Suprapubic skin (tissue), 4 donors: ENCODE data around the gene FUT1. TPM values are rescaled to one million over a fixed set of nuclear protein-coding genes. Genes with fewer than 3 reads are reported as not detected.
"Not testable (repeated sequence)": the region's sequence is repeated elsewhere in the genome, so short reads cannot be mapped to it uniquely, and the experiment has no call there.

Experiments used
- DNase-seq, 2 donors: peaks; one replicate each; pipeline ENCODE4 v3.0.0-alpha.2; 2019; ENCODE audit warnings: low spot score in 2 of 2
- H3K27ac ChIP-seq: fragments of 200-600 bp; sonication (generic); one replicate; pipeline ENCODE4 v1.5.1; 2019
- H3K27me3 ChIP-seq: fragments of 200-600 bp; sonication (generic); one replicate; pipeline ENCODE4 v1.5.1; 2019
- H3K36me3 ChIP-seq: fragments of 200-600 bp; sonication (generic); one replicate; pipeline ENCODE4 v1.5.1; 2019
- H3K4me1 ChIP-seq: fragments of 200-600 bp; sonication (generic); one replicate; pipeline ENCODE4 v1.5.1; 2019
- H3K4me3 ChIP-seq: fragments of 200-600 bp; sonication (generic); one replicate; pipeline ENCODE4 v1.5.1; 2019; ENCODE audit warnings: mild to moderate bottlenecking
- H3K9me3 ChIP-seq: fragments of 200-600 bp; sonication (generic); one replicate; pipeline ENCODE4 v1.5.1; 2019
- CTCF ChIP-seq, 2 donors: fragments of 200-600 bp in 1 of 2; fragments of 450-650 bp in 1 of 2; sonication (generic) in 1 of 2; IDR thresholded peaks; one replicate each; pipeline ENCODE4 v1.5.1; 2016 to 2019; ENCODE audit warnings: antibody characterized with exemption in 2 of 2, mild to moderate bottlenecking in 1 of 2, moderate library complexity in 1 of 2
- EP300 ChIP-seq: sonication (generic); formaldehyde crosslinking; IDR thresholded peaks from one replicate; pipeline ENCODE4 v1.6.1; 2017; ENCODE audit warnings: antibody characterized with exemption
- POLR2A ChIP-seq, 2 donors: fragments of 450-650 bp; IDR thresholded peaks; one replicate each; pipeline ENCODE4 v1.6.1; 2017; ENCODE audit warnings: antibody characterized with exemption in 2 of 2, mild to moderate bottlenecking in 2 of 2, moderate library complexity in 2 of 2
- POLR2AphosphoS5 ChIP-seq, 3 donors: sonication (generic); formaldehyde crosslinking; IDR thresholded peaks; one replicate each; pipeline ENCODE4 v1.6.1; 2017; ENCODE audit warnings: antibody characterized with exemption in 3 of 3
- WGBS: methylation state at CpG from one replicate; pipeline ENCODE4 v1.1.5; 2018; 5-methylcytosine and 5-hydroxymethylcytosine counted together
- total RNA-seq, 4 donors: library from RNA; depleted of rRNA; stranded (reverse); fragments of >200 nt; gene quantifications; one replicate each; pipeline ENCODE4 v1.1.0, GENCODE V29; 2016

Gene FUT1
- total RNA-seq, 4 donors from 2014 or later = 1.2 to 3.9 (median 2.6) TPM

- Histone ChIP-seq H3K36me3 (no peaks in the 10 kb centered on the region), H3K27ac (no peak overlapping the region), H3K4me3 (no peak overlapping the region), H3K4me1 (peaks cover 13% of the 10 kb centered on the region), H3K9me3 (no peaks in the 10 kb centered on the region), H3K27me3 (no peaks in the 10 kb centered on the region)
- no peak for TF ChIP-seq EP300
- TF ChIP-seq CTCF (IDR thresholded peaks at IDR 0.05) = no peak
- TF ChIP-seq POLR2AphosphoS5 (IDR thresholded peaks at IDR 0.05) = no peak
- no peak for TF ChIP-seq POLR2A (IDR thresholded peaks at IDR 0.05)
- WGBS = 87% methylated on average over 11 of the region's 11 CpGs
- DNase-seq = no peak
Measured at GRCh38 chr19:48768994-48769713, 16.7 kb upstream of the FUT1 start.

- not testable (repeated sequence) for H3K27ac ChIP-seq, H3K27me3 ChIP-seq, H3K4me3 ChIP-seq, H3K36me3 ChIP-seq, DNase-seq, H3K9me3 ChIP-seq
- WGBS = 45% methylated on average over 6 of the region's 6 CpGs
- H3K4me1 ChIP-seq = peaks cover 13% of the 10 kb centered on the region
Measured at GRCh38 chr19:48768171-48768753, 15.8 kb upstream of the FUT1 start.

- not testable (repeated sequence) for H3K27ac ChIP-seq, H3K4me1 ChIP-seq, H3K27me3 ChIP-seq, H3K36me3 ChIP-seq, H3K9me3 ChIP-seq, DNase-seq, H3K4me3 ChIP-seq
- 43% methylated on average over 5 of the region's 5 CpGs for WGBS
Measured at GRCh38 chr19:48765816-48766215, 13.4 kb upstream of the FUT1 start.

- H3K4me3 ChIP-seq = no peak overlapping the region
- peaks cover 3% of the 10 kb centered on the region for H3K27me3 ChIP-seq
- H3K27ac ChIP-seq = peak overlapping the region; percentile 8
- 72% methylated on average over 14 of the region's 16 CpGs for WGBS
- H3K36me3 ChIP-seq = no peaks in the 10 kb centered on the region
- TF ChIP-seq CTCF (IDR thresholded peaks at IDR 0.05) = no peak
- no peak for TF ChIP-seq POLR2AphosphoS5 (IDR thresholded peaks at IDR 0.05)
- no peak for TF ChIP-seq POLR2A (IDR thresholded peaks at IDR 0.05)
- TF ChIP-seq EP300 = no peak
- H3K9me3 ChIP-seq = no peaks in the 10 kb centered on the region
- H3K4me1 ChIP-seq = peaks cover 2% of the 10 kb centered on the region
- DNase-seq = no peak
Measured at GRCh38 chr19:48760504-48761205, 8.2 kb upstream of the FUT1 start.

GRCh38 chr19:48757741-48758144 lies 5.3 kb upstream of the FUT1 start:
- 100% methylated on average over 2 of the region's 14 CpGs for WGBS
- H3K9me3 ChIP-seq = no peaks in the 10 kb centered on the region
- no peak overlapping the region for H3K27ac ChIP-seq
- H3K4me3 ChIP-seq = no peak overlapping the region
- no peak for DNase-seq
- no peaks in the 10 kb centered on the region for H3K36me3 ChIP-seq
- peaks cover 9% of the 10 kb centered on the region for H3K4me1 ChIP-seq
- TF ChIP-seq CTCF (IDR thresholded peaks at IDR 0.05) = no peak
- TF ChIP-seq EP300 = no peak
- TF ChIP-seq POLR2A (IDR thresholded peaks at IDR 0.05) = no peak
- no peak for TF ChIP-seq POLR2AphosphoS5 (IDR thresholded peaks at IDR 0.05)
- H3K27me3 ChIP-seq = peaks cover 3% of the 10 kb centered on the region

- DNase-seq = no peak
- peaks cover 15% of the 10 kb centered on the region for H3K4me1 ChIP-seq
- 83% methylated on average over 11 of the region's 12 CpGs for WGBS
- no peaks in the 10 kb centered on the region for H3K36me3 ChIP-seq
- TF ChIP-seq POLR2A (IDR thresholded peaks at IDR 0.05) (no peak), CTCF (IDR thresholded peaks at IDR 0.05) (no peak), POLR2AphosphoS5 (IDR thresholded peaks at IDR 0.05) (no peak)
- H3K4me3 ChIP-seq = no peak overlapping the region
- H3K27ac ChIP-seq = no peak overlapping the region
- no peaks in the 10 kb centered on the region for H3K9me3 ChIP-seq
- peaks cover 3% of the 10 kb centered on the region for H3K27me3 ChIP-seq
Measured at GRCh38 chr19:48757089-48757675, 4.7 kb upstream of the FUT1 start.
